ENCODE measurements around the gene KLHL3.

GRCh38 chr5:137599457-137599856 lies 136.4 kb downstream of the KLHL3 start:
- no peak for TF ChIP-seq FOXA1 (IDR thresholded peaks at IDR 0.05)
- no peak for TF ChIP-seq SUZ12 (IDR thresholded peaks at IDR 0.05)
- TF ChIP-seq CTBP1 (IDR thresholded peaks at IDR 0.05; ENCODE audit: borderline replicate concordance) = no peak
- no peak for TF ChIP-seq SP1 (IDR thresholded peaks at IDR 0.05)
- no peak for TF ChIP-seq FOXK2 (IDR thresholded peaks at IDR 0.05)
- no peak for TF ChIP-seq FOXM1 (IDR thresholded peaks at IDR 0.05; ENCODE audit: borderline replicate concordance)
- TF ChIP-seq ELF4 (IDR thresholded peaks at IDR 0.05) = no peak
- TF ChIP-seq, protein P1, sequence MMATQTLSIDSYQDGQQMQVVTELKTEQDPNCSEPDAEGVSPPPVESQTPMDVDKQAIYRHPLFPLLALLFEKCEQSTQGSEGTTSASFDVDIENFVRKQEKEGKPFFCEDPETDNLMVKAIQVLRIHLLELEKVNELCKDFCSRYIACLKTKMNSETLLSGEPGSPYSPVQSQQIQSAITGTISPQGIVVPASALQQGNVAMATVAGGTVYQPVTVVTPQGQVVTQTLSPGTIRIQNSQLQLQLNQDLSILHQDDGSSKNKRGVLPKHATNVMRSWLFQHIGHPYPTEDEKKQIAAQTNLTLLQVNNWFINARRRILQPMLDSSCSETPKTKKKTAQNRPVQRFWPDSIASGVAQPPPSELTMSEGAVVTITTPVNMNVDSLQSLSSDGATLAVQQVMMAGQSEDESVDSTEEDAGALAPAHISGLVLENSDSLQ (IDR thresholded peaks at IDR 0.05) = no peak
- no peak for TF ChIP-seq BHLHE40 (IDR thresholded peaks at IDR 0.05; ENCODE audit: borderline replicate concordance)
- TF ChIP-seq HDGF (IDR thresholded peaks at IDR 0.05; ENCODE audit: borderline replicate concordance) = no peak
